Ectodermal cell (in vitro differentiated cells): Measurements from ENCODE around the gene RNF126. TPM values are rescaled to one million over a fixed set of nuclear protein-coding genes. Genes with fewer than 3 reads are reported as not detected.

Experiments used
- H3K27ac ChIP-seq: 2 replicates; pipeline ENCODE4 v1.7.0; 2013; ENCODE audit warnings: mild to moderate bottlenecking, low read depth, low read length; ENCODE audit not compliant: insufficient read depth, poor library complexity, severe bottlenecking
- H3K27me3 ChIP-seq: 2 replicates; pipeline ENCODE4 v1.7.0; 2013; ENCODE audit warnings: mild to moderate bottlenecking, low read length; ENCODE audit not compliant: insufficient read depth, control insufficient read depth, poor library complexity, severe bottlenecking
- H3K36me3 ChIP-seq: one replicate; pipeline ENCODE4 v1.7.0; 2013; ENCODE audit warnings: low read length; ENCODE audit not compliant: control insufficient read depth, insufficient read depth
- H3K4me1 ChIP-seq: one replicate; pipeline ENCODE4 v1.7.0; 2013; ENCODE audit warnings: low read length; ENCODE audit not compliant: control insufficient read depth, insufficient read depth
- H3K4me3 ChIP-seq: 2 replicates; pipeline ENCODE4 v1.7.0; 2013; ENCODE audit warnings: low read depth, low read length, control low read depth; ENCODE audit not compliant: insufficient read depth
- H3K9me3 ChIP-seq: 2 replicates; pipeline ENCODE4 v1.7.0; 2013; ENCODE audit warnings: mild to moderate bottlenecking, low read length, moderate library complexity; ENCODE audit not compliant: control insufficient read depth
- WGBS, 2 experiments: methylation state at CpG; one replicate each; pipeline ENCODE4 v1.1.7; 2013; ENCODE audit warnings: missing lambda C conversion rate in 2 of 2; 5-methylcytosine and 5-hydroxymethylcytosine counted together
- polyA plus RNA-seq, 4 experiments: library from polyadenylated mRNA; stranded (reverse); fragments of 50-300 nt; gene quantifications; one replicate each; pipeline ENCODE4 v1.2.3, GENCODE V29; 2013

The RNF126 gene
- polyA plus RNA-seq (2013, experiment 1 of 4), result 44.2 TPM
- polyA plus RNA-seq (2013, experiment 2 of 4), result 48.1 TPM
- 51.1 TPM for polyA plus RNA-seq (2013, experiment 3 of 4)
- polyA plus RNA-seq (2013, experiment 4 of 4), result 47.9 TPM

- H3K27ac ChIP-seq, result no peak within 1 kb of the TSS
- no peaks in the 10 kb centered on the region for H3K9me3 ChIP-seq
- no peaks in the 10 kb centered on the region for H3K36me3 ChIP-seq
- H3K27me3 ChIP-seq, result no peaks in the 10 kb centered on the region
- WGBS, 2 experiments, result 6 to 7% methylated on average over 97 of the region's 97 CpGs
- peaks cover 19% of the 10 kb centered on the region for H3K4me1 ChIP-seq
- peak within 1 kb of the TSS; percentile 81 for H3K4me3 ChIP-seq
Measured at GRCh38 chr19:662962-663681, at the start of gene RNF126. TSS of gene RNF126 (minus strand) at chr19:663214. CDS start at chr19:663121, 93 bp downstream.

DNA sequence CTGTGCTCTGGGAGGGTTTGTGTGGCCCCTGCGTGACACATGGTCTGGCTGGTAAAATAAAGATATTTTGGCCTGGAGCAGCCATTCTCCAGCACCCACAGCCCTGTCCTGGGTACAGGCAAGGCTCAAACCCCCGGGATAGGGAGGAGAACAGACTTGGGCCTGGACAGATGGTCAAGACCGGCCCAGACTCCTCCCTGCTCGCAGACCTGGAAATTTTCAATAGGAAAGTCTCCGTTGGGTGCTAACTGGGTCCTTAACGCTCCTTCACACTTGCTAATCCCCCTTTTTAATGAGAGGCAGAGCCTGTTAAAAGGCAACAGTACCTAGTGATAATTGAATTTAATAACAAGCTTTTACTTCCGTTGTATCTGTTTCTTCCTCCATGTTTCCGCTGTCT is 48.2 kb upstream of the RNF126 start:
- no peak overlapping the region for H3K27ac ChIP-seq
- 59 to 63% methylated on average over 8 of the region's 8 CpGs for WGBS, 2 experiments

GRCh38 chr19:710767-711166 is 47.8 kb upstream of the RNF126 start:
- no peak overlapping the region for H3K27ac ChIP-seq
- H3K9me3 ChIP-seq, result no peaks in the 10 kb centered on the region
- 83 to 84% methylated on average over 21 of the region's 21 CpGs for WGBS, 2 experiments
- peaks cover 14% of the 10 kb centered on the region for H3K4me1 ChIP-seq
- no peaks in the 10 kb centered on the region for H3K36me3 ChIP-seq
- no peaks in the 10 kb centered on the region for H3K27me3 ChIP-seq
- no peak overlapping the region for H3K4me3 ChIP-seq

More for the DNA sequence above, 48.2 kb upstream of the RNF126 start:
- no peaks in the 10 kb centered on the region for H3K9me3 ChIP-seq
- H3K4me1 ChIP-seq, result peaks cover 14% of the 10 kb centered on the region
- no peaks in the 10 kb centered on the region for H3K36me3 ChIP-seq
- H3K27me3 ChIP-seq, result no peaks in the 10 kb centered on the region
- H3K4me3 ChIP-seq, result no peak overlapping the region

DNA sequence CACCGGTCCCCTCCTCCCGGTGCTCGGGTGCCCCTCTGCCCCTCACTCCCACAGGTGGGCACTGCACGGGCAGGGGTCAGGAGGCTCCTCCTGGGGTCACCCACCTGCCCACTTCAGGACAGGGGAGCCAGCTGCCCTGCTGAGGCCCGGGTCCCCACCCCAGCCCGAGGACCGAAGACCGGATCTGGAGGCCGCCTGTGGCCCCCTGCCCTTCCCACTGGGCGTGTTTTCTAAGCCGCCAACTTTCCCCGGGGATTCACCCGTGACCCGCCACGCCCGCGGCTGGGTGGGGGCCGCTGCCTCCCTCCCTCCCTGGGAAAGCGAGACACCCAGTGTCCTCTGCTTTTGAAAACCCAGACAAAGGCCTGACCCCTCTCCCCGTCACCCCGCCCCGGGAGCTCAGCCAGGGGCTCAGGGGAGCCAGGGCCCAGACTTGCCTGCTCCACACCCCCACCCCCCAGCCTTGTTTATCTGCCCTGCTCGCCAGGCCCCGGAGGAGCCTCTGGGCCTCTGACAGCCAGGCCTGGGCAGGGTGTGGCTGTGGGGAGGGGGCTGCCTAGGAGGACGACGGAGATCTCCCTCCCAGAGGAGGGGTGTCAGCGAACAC is 47.1 kb upstream of the RNF126 start:
- H3K9me3 ChIP-seq, result no peaks in the 10 kb centered on the region
- H3K36me3 ChIP-seq, result no peaks in the 10 kb centered on the region
- no peak overlapping the region for H3K27ac ChIP-seq
- peaks cover 14% of the 10 kb centered on the region for H3K4me1 ChIP-seq
- 67 to 73% methylated on average over 27 of the region's 27 CpGs for WGBS, 2 experiments
- peak overlapping the region; percentile 50 for H3K4me3 ChIP-seq
- H3K27me3 ChIP-seq, result no peaks in the 10 kb centered on the region

- H3K27me3 ChIP-seq, result no peaks in the 10 kb centered on the region
Measured at GRCh38 chr19:709196-709964, 46.4 kb upstream of the RNF126 start.

DNA sequence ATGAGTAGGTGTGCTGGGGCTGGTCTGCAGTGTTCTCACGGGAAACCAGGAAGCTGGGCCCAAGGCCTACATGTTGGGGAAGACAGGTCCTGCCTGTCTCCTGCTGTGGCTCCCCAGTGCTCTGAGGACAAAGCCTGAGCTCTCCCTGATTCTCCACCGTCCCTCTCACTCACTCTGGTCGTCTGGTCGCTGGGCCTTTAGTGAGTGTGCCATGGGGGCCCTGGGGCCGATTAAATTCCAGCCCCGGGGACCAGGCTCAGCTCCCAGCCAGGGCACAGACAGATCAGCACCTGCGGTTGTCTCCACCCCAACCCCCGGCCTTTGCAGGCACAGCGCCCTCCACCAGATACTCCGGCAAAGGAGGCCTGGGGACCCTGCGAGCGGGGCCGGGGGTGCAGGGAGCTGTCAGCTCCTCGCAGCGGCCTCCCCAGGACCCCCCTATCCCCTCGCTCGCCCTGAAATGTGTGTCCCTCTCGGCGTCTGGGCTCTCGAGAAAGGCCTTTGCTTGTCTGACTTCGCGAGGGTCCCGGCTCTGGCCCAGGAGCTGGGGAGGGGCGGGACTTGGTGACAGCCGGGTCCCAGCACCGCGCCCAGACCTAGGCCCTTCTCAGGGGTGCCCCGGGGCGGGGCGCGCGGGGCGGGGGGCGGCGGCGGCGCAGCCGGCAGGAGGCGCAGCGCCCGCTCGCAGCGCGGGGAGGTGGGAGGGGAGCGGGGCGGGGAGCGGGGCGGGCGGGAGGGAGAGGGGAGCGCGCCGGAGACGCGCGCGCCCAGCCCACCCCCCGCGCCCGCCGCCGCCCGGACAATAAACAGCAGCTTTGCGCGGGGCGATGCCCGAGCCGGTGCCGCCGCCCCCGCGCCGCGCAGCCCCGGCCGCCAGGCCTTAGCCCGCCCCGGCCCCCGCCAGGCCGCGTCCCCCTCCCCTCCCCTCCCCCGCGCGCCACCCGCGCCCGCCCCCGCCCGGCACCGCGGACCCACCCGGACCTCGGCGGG is 45.4 kb upstream of the RNF126 start, which contains the start of gene PALM:
PALM (plus strand) TSS at position 782 of the 990 bp plus-strand sequence. CDS start 212 bp downstream, outside the sequence.
- H3K4me1 ChIP-seq, result peaks cover 14% of the 10 kb centered on the region
- no peak within 1 kb of the TSS for H3K27ac ChIP-seq
- H3K36me3 ChIP-seq, result no peaks in the 10 kb centered on the region
- no peaks in the 10 kb centered on the region for H3K27me3 ChIP-seq
- peak within 1 kb of the TSS; percentile 50 for H3K4me3 ChIP-seq
- no peaks in the 10 kb centered on the region for H3K9me3 ChIP-seq
- 7% methylated on average over 79 to 92 of the region's 93 CpGs for WGBS, 2 experiments

More at GRCh38 chr19:709196-709964, 46.4 kb upstream of the RNF126 start:
- H3K36me3 ChIP-seq, result no peaks in the 10 kb centered on the region
- no peaks in the 10 kb centered on the region for H3K9me3 ChIP-seq
- 9 to 10% methylated on average over 78 of the region's 78 CpGs for WGBS, 2 experiments
- H3K4me1 ChIP-seq, result peaks cover 14% of the 10 kb centered on the region
- peak overlapping the region; percentile 50 for H3K4me3 ChIP-seq
- no peak overlapping the region for H3K27ac ChIP-seq

- Histone ChIP-seq H3K27ac (no peak overlapping the region), H3K4me1 (no peaks in the 10 kb centered on the region), H3K36me3 (no peaks in the 10 kb centered on the region), H3K27me3 (no peaks in the 10 kb centered on the region), H3K4me3 (no peak overlapping the region), H3K9me3 (no peaks in the 10 kb centered on the region)
- WGBS, 2 experiments, result 64 to 67% methylated on average over 14 of the region's 14 CpGs
Measured at GRCh38 chr19:704447-704741, 41.4 kb upstream of the RNF126 start.

DNA sequence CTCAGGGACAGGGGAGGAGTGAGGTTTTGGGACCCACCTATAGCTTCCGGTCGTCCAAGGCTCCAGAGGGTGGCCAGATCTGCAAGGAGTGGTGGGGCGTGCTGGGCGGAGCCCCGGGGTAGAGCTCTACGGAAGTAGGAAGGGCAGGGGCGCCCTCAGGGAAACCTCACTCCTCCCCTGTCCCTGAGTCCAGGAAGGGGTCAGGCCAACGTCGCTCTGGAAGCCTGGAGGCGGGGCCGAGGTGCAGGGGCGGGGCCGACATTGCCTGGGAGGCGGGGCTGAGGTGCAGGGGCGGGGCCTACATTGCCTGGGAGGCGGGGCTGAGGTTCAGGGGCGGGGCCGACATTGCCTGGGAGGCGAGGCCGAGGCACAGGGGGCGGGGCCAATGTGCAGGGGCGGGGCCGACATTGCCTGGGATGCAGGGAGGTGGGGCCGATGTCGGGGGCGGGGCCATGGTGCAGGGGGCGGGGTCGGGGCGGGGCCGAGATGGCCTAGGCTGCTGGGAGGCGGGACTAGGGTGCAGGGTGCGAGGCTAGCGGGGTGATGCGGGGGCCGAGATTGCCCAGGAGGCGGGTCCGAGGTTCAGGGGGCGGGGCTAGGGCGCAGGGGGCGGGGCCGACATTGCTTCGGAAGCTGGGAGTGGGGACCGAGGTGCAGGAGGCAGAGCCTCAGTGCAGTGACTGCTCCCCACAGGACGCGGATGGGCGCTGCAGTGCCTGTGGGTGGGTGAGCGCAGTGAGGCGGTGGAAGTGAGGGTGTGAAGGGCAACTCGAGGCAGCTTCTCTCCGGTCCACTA is 40.8 kb upstream of the RNF126 start:
- no peaks in the 10 kb centered on the region for H3K36me3 ChIP-seq
- H3K27me3 ChIP-seq, result no peaks in the 10 kb centered on the region
- 20 to 21% methylated on average over 50 of the region's 50 CpGs for WGBS, 2 experiments
- no peaks in the 10 kb centered on the region for H3K4me1 ChIP-seq
- no peaks in the 10 kb centered on the region for H3K9me3 ChIP-seq
- H3K4me3 ChIP-seq, result no peak overlapping the region
- H3K27ac ChIP-seq, result no peak overlapping the region

- no peaks in the 10 kb centered on the region for H3K4me1 ChIP-seq
- no peak overlapping the region for H3K4me3 ChIP-seq
- no peaks in the 10 kb centered on the region for H3K27me3 ChIP-seq
- H3K9me3 ChIP-seq, result no peaks in the 10 kb centered on the region
- 83 to 84% methylated on average over 4 of the region's 4 CpGs for WGBS, 2 experiments
- no peaks in the 10 kb centered on the region for H3K36me3 ChIP-seq
- no peak overlapping the region for H3K27ac ChIP-seq
Measured at GRCh38 chr19:703329-703650, 40.3 kb upstream of the RNF126 start.
